ENCODE measurements around the gene BRSK2. TPM values are rescaled to one million over a fixed set of nuclear protein-coding genes. Genes with fewer than 3 reads are reported as not detected.
"Not testable (repeated sequence)": the region's sequence is repeated elsewhere in the genome, so short reads cannot be mapped to it uniquely, and the experiment has no call there.

The BRSK2 gene
- total and polyA plus RNA-seq, 2 experiments from 2014 or later, result 0.11 TPM; not detected in 1

- Histone ChIP-seq H3K4me2 (ENCODE audit: unreplicated experiment) (no peak overlapping the region), H3K27ac (no peak overlapping the region), H2AFZ (no peak overlapping the region), H3K9ac (no peak overlapping the region), H3K4me3 (no peak overlapping the region), H4K20me1 (ENCODE audit: insufficient read depth) (no peaks in the 10 kb centered on the region), H3K79me2 (ENCODE audit: insufficient read depth) (no peaks in the 10 kb centered on the region), H3K36me3 (ENCODE audit: low read depth) (no peaks in the 10 kb centered on the region), H3K4me1 (ENCODE audit: insufficient read depth) (no peaks in the 10 kb centered on the region), H3K9me2 (ENCODE audit: insufficient read depth) (no peaks in the 10 kb centered on the region), H3F3A (ENCODE audit: insufficient read depth) (no peaks in the 10 kb centered on the region), H3K27me3 (replicated peaks; ENCODE audit: insufficient read depth) (no peaks in the 10 kb centered on the region), H3K9me3 (ENCODE audit: low read depth) (no peaks in the 10 kb centered on the region)
- no peak for TF ChIP-seq EZH2 (IDR thresholded peaks at IDR 0.05; ENCODE audit: insufficient read depth, poor library complexity, severe bottlenecking)
- TF ChIP-seq EZH2phosphoT487 (IDR thresholded peaks at IDR 0.05; ENCODE audit: insufficient read depth, low read depth), result no peak
- DNase-seq, result no peak
- in situ Hi-C loops (cut with MboI), result no loop called here
- 57 to 62% methylated on average over 8 to 9 of the region's 9 CpGs for WGBS, 2 experiments (ENCODE audit: low coverage in 1 of 2, low lambda C conversion rate in 2 of 2, missing lambda C conversion rate in 2 of 2)
Measured at GRCh38 chr11:1408346-1408745, 18.6 kb downstream of the BRSK2 start.

DNA sequence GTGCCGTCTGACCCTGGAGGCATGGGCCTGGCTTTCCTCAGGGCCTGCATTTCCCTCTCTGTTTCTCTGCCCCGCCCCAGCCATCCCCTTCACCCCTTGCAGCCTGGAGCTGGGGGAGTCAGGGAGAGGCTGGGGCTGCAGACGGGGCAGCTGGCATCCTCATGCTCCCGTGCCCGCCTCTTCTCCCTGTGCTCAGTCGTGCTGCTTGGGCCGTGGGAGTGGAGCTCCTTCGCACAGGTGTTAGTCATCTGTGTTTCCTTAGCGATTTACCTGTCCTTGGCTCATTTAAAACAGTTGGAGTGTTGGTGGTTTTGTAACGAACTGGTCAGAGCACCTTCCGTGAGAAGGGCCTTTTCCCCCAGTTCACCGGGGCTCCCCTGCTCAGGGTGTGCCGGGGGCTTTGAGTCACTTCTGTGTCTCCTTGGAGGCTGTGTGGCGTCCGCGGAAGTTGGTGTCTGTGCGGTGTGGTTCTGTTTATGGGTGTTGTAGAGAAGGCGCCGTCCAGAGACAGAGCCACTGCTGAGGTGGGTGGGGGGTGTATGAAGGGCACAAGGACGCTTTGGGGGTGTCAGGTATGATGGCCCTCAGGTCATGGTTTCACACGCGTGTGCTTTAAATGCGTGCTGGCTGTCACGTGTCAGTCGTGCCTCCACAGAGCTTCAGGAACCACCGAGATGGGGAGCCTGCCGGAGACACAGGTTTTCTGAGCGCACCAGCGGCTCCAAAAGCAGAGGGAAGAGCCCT lies 19.5 kb downstream of the BRSK2 start:
- DNase-seq, result no peak
- TF ChIP-seq EZH2 (IDR thresholded peaks at IDR 0.05; ENCODE audit: insufficient read depth, poor library complexity, severe bottlenecking) (no peak), EZH2phosphoT487 (IDR thresholded peaks at IDR 0.05; ENCODE audit: insufficient read depth, low read depth) (no peak)
- in situ Hi-C loops (cut with MboI), result no loop called here

GRCh38 chr11:1409852-1410125 lies 20.1 kb downstream of the BRSK2 start:
- H2AFZ ChIP-seq; H3K4me2 ChIP-seq (ENCODE audit: unreplicated experiment); in situ Hi-C loops (cut with MboI); H3K27ac ChIP-seq; DNase-seq; H3K36me3 ChIP-seq (ENCODE audit: low read depth); H3K9me2 ChIP-seq (ENCODE audit: insufficient read depth); H3F3A ChIP-seq (ENCODE audit: insufficient read depth); H3K4me3 ChIP-seq; H3K27me3 ChIP-seq (replicated peaks; ENCODE audit: insufficient read depth); H3K9me3 ChIP-seq (ENCODE audit: low read depth); H3K79me2 ChIP-seq (ENCODE audit: insufficient read depth); H4K20me1 ChIP-seq (ENCODE audit: insufficient read depth); H3K4me1 ChIP-seq (ENCODE audit: insufficient read depth); H3K9ac ChIP-seq: not testable (repeated sequence)
- 83 to 86% methylated on average over 10 to 29 of the region's 29 CpGs for WGBS, 2 experiments (ENCODE audit: low coverage in 1 of 2, low lambda C conversion rate in 2 of 2, missing lambda C conversion rate in 2 of 2)

More for the DNA sequence above, 19.5 kb downstream of the BRSK2 start:
- no peak overlapping the region for H3K27ac ChIP-seq
- no peaks in the 10 kb centered on the region for H3K9me3 ChIP-seq (ENCODE audit: low read depth)
- H3F3A ChIP-seq (ENCODE audit: insufficient read depth), result no peaks in the 10 kb centered on the region
- no peak overlapping the region for H3K4me3 ChIP-seq
- no peaks in the 10 kb centered on the region for H3K27me3 ChIP-seq (replicated peaks; ENCODE audit: insufficient read depth)
- H3K36me3 ChIP-seq (ENCODE audit: low read depth), result no peaks in the 10 kb centered on the region
- H3K4me2 ChIP-seq (ENCODE audit: unreplicated experiment), result no peak overlapping the region
- H3K4me1 ChIP-seq (ENCODE audit: insufficient read depth), result no peaks in the 10 kb centered on the region
- H4K20me1 ChIP-seq (ENCODE audit: insufficient read depth), result no peaks in the 10 kb centered on the region
- WGBS, 2 experiments (ENCODE audit: low coverage in 1 of 2, low lambda C conversion rate in 2 of 2, missing lambda C conversion rate in 2 of 2), result 29 to 32% methylated on average over 28 to 29 of the region's 29 CpGs
- no peak overlapping the region for H2AFZ ChIP-seq
- H3K9ac ChIP-seq, result no peak overlapping the region
- no peaks in the 10 kb centered on the region for H3K79me2 ChIP-seq (ENCODE audit: insufficient read depth)
- no peaks in the 10 kb centered on the region for H3K9me2 ChIP-seq (ENCODE audit: insufficient read depth)

DNA sequence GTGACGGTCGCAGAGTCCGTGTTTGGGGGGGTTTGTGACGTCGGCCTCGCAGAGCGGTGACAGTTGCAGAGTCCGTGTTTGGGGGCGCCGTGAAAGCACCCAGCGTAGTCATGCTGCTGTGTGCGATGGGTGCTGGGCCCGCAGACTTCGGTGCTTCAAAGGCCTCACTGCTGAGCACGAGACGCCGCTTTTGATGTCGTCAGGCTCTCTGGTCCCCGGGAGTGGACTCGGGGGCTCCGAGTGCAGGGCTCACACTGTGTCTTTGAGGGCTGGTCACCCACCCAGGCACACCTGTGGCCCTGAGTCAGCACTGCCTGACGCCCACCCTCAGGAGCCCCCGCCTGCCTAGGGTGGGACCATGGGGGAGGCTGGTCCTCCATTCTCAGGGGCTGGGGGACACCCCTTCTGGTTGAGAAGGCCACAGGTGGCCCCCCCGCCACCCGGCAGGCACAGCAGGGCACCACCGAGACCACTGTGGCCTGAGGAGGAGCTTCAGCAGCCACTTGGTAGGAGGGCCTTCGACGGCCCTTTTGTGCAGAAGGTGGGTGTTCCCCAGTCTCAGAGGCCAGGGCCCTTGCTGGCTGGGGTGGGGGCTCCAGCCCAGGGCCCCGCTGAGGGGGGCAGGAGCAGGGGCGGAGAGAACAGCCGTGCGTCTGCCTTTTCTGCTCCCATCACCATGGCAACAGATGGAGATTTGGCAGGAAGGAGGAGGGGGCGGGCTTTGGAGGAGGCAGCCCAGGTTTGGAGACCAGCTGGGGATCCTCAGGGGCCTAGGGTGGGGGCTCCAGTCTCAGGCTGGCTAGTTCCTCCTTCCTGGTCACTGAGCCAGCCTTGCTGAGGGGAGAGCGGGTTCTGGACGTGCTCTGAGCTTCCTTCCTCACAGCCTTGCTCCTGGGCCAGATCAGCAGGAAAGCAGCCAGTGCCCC lies 20.9 kb downstream of the BRSK2 start:
- Histone ChIP-seq H2AFZ (no peak overlapping the region), H3K4me2 (ENCODE audit: unreplicated experiment) (no peak overlapping the region), H3K36me3 (ENCODE audit: low read depth) (no peaks in the 10 kb centered on the region), H3F3A (ENCODE audit: insufficient read depth) (no peaks in the 10 kb centered on the region), H3K9me3 (ENCODE audit: low read depth) (no peaks in the 10 kb centered on the region), H3K27me3 (replicated peaks; ENCODE audit: insufficient read depth) (no peaks in the 10 kb centered on the region), H3K4me3 (no peak overlapping the region), H3K79me2 (ENCODE audit: insufficient read depth) (no peaks in the 10 kb centered on the region), H3K27ac (no peak overlapping the region), H4K20me1 (ENCODE audit: insufficient read depth) (no peaks in the 10 kb centered on the region), H3K4me1 (ENCODE audit: insufficient read depth) (no peaks in the 10 kb centered on the region), H3K9ac (no peak overlapping the region), H3K9me2 (ENCODE audit: insufficient read depth) (no peaks in the 10 kb centered on the region)
- in situ Hi-C loops (cut with MboI), result no loop called here
- TF ChIP-seq EZH2phosphoT487 (IDR thresholded peaks at IDR 0.05; ENCODE audit: insufficient read depth, low read depth), result no peak
- TF ChIP-seq EZH2 (IDR thresholded peaks at IDR 0.05; ENCODE audit: insufficient read depth, poor library complexity, severe bottlenecking), result no peak
- no peak for DNase-seq
- WGBS, 2 experiments (ENCODE audit: low coverage in 1 of 2, low lambda C conversion rate in 2 of 2, missing lambda C conversion rate in 2 of 2), result 26 to 34% methylated on average over 20 to 34 of the region's 35 CpGs

All from GM23248 (cell line).